Transverse colon (tissue), 4 donors: ENCODE data around the gene MAP3K7. TPM values are rescaled to one million over a fixed set of nuclear protein-coding genes. Genes with fewer than 3 reads are reported as not detected.

ENCODE experiments used
- DNase-seq: peaks from one replicate; pipeline ENCODE4 v3.0.0-alpha.2; 2019
- H3K27ac ChIP-seq, 4 donors: fragments of 200-600 bp; sonication (generic); 2 replicates each; pipeline ENCODE4 v1.5.1; 2016 to 2018; ENCODE audit warnings: inconsistent platforms in 4 of 4
- H3K27me3 ChIP-seq: fragments of 200-600 bp; sonication (generic); 2 replicates; pipeline ENCODE4 v1.5.1; 2017; ENCODE audit warnings: inconsistent platforms
- H3K36me3 ChIP-seq, 4 donors: fragments of 200-600 bp; sonication (generic); 2 replicates each; pipeline ENCODE4 v1.5.1; 2017 to 2019; ENCODE audit warnings: inconsistent platforms in 4 of 4
- H3K4me1 ChIP-seq, 4 donors: fragments of 200-600 bp; sonication (generic); 2 replicates each; pipeline ENCODE4 v1.5.1; 2017 to 2020; ENCODE audit warnings: inconsistent platforms in 4 of 4
- H3K4me3 ChIP-seq, 4 donors: fragments of 200-600 bp; sonication (generic); 1 replicate in 1 of 4; 2 replicates in 3 of 4; pipeline versions ENCODE4 v1.5.1 to v1.6.1; 2017 to 2019; ENCODE audit warnings: inconsistent platforms in 4 of 4
- H3K9me3 ChIP-seq, 2 donors: fragments of 200-600 bp; sonication (generic); 2 replicates each; pipeline ENCODE4 v1.5.1; 2017 to 2019; ENCODE audit warnings: inconsistent platforms in 2 of 2
- EP300 ChIP-seq: sonication (generic); formaldehyde crosslinking; IDR thresholded peaks from one replicate; pipeline ENCODE4 v1.6.1; 2017; ENCODE audit warnings: antibody characterized with exemption, low read depth
- POLR2A ChIP-seq: fragments of 450-650 bp; IDR thresholded peaks from one replicate; pipeline ENCODE4 v1.6.1; 2016; ENCODE audit warnings: antibody characterized with exemption, mild to moderate bottlenecking, moderate library complexity
- POLR2AphosphoS5 ChIP-seq, 3 donors: sonication (generic); formaldehyde crosslinking; IDR thresholded peaks; one replicate each; pipeline ENCODE4 v1.6.1; 2016; ENCODE audit warnings: antibody characterized with exemption in 3 of 3
- WGBS, 2 donors: methylation state at CpG; one replicate each; pipeline ENCODE4 v1.1.5; 2018; ENCODE audit warnings: low coverage in 1 of 2; 5-methylcytosine and 5-hydroxymethylcytosine counted together
- in situ Hi-C, 4 donors: fragments of 200-750 bp; cut with MboI; loops; one replicate each; pipeline versions ENCODE4 v1.15.0 to v1.15.1; 2017; ENCODE audit warnings: low sequenced_read_pairs in 3 of 4, low pct_ligation_motif_present in 1 of 4, low pct_unique_long_range_greater_than_20kb in 1 of 4
- intact Hi-C: fragments of 100-400 bp; cut with DNase I; formaldehyde crosslinking; loops from one replicate; pipeline ENCODE4 v1.15.1; 2023; ENCODE audit warnings: low total_unique reads
- total RNA-seq, 4 donors: library from RNA; depleted of rRNA; stranded (reverse); fragments of >200 nt; gene quantifications; one replicate each; pipeline ENCODE4 v1.1.0, GENCODE V29; 2016
- TF ChIP-seq, protein P1 (sequence below), 5 experiments: fragments of 200-600 bp in 3 of 5; fragments of 450-650 bp in 2 of 5; sonication (generic) in 3 of 5; IDR thresholded peaks; 1 replicate in 2 of 5; 2 replicates in 3 of 5; pipeline ENCODE4 v1.5.1; 2016 to 2017; ENCODE audit warnings: antibody characterized with exemption in 5 of 5, inconsistent platforms in 3 of 5, mild to moderate bottlenecking in 2 of 5, moderate library complexity in 1 of 5

MAP3K7 gene
- total RNA-seq, 4 donors from 2014 or later: 19.3 to 37.6 (median 28.5) TPM

DNA sequence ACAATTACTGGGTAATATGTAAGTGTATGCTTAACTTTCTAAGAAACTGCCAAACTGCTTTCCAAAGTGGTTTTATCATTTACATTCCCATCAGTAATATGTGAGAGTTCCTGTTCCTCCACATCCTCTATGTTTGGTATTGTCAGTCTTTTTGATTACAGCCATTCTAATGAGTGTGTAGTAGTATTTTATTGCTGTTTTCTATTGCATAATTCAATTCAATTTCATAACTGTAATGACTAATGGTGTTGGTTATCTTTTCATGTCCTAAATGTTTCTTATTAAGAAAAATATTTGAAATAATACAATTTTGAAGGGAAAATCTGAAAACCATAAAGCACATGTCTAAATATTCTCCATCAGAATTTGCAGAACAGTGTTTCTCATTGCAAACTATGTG, 119.3 kb downstream of the MAP3K7 start:
- no peaks in the 10 kb centered on the region for H3K4me1 ChIP-seq
- in situ Hi-C loops (no loop called here), intact Hi-C loops (no loop called here)
- no peak for DNase-seq
- TF ChIP-seq POLR2A: no peak
- no peak for TF ChIP-seq POLR2AphosphoS5 (IDR thresholded peaks at IDR 0.05)
- TF ChIP-seq, protein P1, sequence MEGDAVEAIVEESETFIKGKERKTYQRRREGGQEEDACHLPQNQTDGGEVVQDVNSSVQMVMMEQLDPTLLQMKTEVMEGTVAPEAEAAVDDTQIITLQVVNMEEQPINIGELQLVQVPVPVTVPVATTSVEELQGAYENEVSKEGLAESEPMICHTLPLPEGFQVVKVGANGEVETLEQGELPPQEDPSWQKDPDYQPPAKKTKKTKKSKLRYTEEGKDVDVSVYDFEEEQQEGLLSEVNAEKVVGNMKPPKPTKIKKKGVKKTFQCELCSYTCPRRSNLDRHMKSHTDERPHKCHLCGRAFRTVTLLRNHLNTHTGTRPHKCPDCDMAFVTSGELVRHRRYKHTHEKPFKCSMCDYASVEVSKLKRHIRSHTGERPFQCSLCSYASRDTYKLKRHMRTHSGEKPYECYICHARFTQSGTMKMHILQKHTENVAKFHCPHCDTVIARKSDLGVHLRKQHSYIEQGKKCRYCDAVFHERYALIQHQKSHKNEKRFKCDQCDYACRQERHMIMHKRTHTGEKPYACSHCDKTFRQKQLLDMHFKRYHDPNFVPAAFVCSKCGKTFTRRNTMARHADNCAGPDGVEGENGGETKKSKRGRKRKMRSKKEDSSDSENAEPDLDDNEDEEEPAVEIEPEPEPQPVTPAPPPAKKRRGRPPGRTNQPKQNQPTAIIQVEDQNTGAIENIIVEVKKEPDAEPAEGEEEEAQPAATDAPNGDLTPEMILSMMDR (IDR thresholded peaks at IDR 0.05): no peak
- no peaks in the 10 kb centered on the region for H3K9me3 ChIP-seq
- H3K4me3 ChIP-seq: no peak overlapping the region
- no peak overlapping the region for H3K27ac ChIP-seq
- H3K36me3 ChIP-seq: no peaks in the 10 kb centered on the region
- H3K27me3 ChIP-seq: no peaks in the 10 kb centered on the region

DNA sequence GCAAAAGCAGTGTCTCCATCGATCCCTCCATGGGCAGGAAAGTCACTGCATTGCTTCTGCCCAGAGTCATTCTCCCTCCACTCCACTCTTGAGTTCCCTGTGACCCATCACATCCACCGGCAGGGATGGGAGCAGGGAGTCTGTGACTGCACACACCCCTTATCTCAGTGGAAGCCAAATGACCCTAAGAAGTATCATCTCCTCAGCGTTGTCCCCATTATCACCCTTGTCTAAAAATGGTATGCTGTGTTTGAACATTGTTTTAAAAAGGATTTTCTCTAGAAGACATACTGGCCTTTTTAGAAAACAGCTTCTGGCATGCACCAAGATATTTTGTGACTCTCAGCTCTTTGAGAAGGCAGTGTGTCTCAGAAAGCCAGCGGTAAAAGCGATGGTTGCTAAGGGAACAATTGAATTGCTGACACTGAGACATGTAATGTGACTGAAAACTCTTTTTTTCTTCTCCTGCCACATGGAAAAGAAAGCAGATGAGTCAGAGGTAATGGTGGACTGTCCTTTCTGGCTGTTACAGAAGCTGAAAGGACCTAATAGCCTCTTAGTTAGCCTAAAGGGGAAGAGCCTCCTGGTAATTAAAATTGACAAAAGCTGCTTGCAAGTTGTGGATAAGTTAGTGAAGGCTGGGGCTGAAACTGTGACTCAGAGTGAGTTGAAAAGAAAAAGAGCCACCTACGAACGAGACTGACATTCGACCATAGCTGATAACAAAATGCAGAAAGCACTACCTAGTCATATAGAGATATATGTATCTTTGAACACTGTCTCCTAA, 120.5 kb downstream of the MAP3K7 start:
- no peaks in the 10 kb centered on the region for H3K4me1 ChIP-seq
- H3K27ac ChIP-seq: no peak overlapping the region
- in situ Hi-C loops: no loop called here
- WGBS, 2 donors: 72 to 74% methylated on average over 5 to 8 of the region's 8 CpGs
- H3K4me3 ChIP-seq: no peak overlapping the region
- H3K27me3 ChIP-seq: no peaks in the 10 kb centered on the region
- no peak for DNase-seq
- H3K9me3 ChIP-seq: no peaks in the 10 kb centered on the region
- TF ChIP-seq EP300: no peak
- intact Hi-C loops: no loop called here
- H3K36me3 ChIP-seq: no peaks in the 10 kb centered on the region

DNA sequence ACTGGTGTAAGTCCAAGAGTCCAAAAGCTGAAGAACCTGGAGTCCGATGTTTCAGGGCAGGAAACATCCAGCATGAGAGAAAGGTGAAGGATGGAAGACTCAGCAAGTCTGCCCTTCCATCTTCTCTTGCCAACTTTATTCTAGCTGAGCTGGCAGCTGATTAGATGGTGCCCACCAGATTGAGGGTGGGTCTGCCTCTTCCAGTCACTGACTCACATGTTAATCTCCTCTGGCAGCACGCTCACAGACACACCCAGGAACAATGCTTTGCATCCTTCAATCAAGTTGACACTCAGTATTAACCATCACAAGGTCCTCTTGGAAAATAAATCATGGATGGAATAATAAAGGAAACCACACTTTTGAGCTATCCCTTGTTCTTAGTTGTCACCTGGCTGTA, 121.2 kb downstream of the MAP3K7 start:
- Histone ChIP-seq H3K36me3 (no peaks in the 10 kb centered on the region), H3K27me3 (no peaks in the 10 kb centered on the region), H3K27ac (no peak overlapping the region), H3K4me3 (no peak overlapping the region), H3K4me1 (no peaks in the 10 kb centered on the region), H3K9me3 (no peaks in the 10 kb centered on the region)
- 72 to 83% methylated on average over 1 to 2 of the region's 2 CpGs for WGBS, 2 donors
- in situ Hi-C loops (no loop called here), intact Hi-C loops (no loop called here)
- TF ChIP-seq POLR2AphosphoS5 (IDR thresholded peaks at IDR 0.05) (no peak), POLR2A (no peak)
- no peak for DNase-seq

DNA sequence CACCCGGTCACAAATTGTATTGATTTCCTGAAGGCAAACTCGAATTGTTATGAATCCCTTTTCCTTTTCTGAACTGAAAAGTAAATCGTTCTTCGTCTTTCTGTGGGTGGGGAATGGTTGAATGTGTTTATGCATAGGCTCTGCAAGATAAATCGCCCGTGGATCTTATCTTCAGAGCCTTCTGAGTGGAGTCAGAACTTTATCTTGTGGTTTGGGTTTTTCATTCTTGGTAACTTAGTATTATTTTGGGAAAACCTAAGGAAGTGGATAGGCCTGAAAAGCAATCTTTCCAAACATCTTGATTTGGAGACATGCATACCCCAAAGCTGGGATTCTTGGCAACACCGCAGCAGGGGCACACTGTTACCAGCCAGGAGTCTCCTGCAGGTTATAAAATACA, 122.4 kb downstream of the MAP3K7 start:
- H3K4me3 ChIP-seq: no peak overlapping the region
- H3K36me3 ChIP-seq: no peaks in the 10 kb centered on the region
- in situ Hi-C loops: no loop called here
- no peaks in the 10 kb centered on the region for H3K9me3 ChIP-seq
- TF ChIP-seq EP300 (no peak), POLR2A (no peak), POLR2AphosphoS5 (IDR thresholded peaks at IDR 0.05) (no peak)
- TF ChIP-seq, protein P1 (IDR thresholded peaks at IDR 0.05): no peak
- H3K27ac ChIP-seq: no peak overlapping the region
- H3K4me1 ChIP-seq: no peaks in the 10 kb centered on the region
- intact Hi-C loops: no loop called here
- DNase-seq: no peak
- 86 to 100% methylated on average over 1 to 7 of the region's 7 CpGs for WGBS, 2 donors
- no peaks in the 10 kb centered on the region for H3K27me3 ChIP-seq

DNA sequence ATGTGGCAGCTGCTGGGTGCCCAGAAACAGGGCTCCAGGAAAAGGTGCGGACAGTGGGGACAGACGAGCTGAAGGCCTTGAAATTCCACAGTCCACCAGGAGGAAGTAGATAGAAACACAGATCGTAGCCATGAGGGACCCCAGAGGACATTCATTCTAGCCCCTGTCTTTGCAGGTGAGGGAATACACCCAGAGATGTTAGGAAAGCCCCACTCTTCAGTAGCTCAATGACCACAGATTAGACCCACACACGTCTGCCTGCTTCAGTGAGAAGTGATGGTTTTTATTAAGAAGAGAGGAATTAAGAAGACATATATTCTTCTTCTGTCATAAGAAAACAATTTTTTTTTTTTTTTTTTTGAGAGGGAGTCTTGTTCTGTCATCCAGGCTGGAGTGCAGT, 123.0 kb downstream of the MAP3K7 start:
- in situ Hi-C loops: no loop called here

More for the DNA sequence above, 123.0 kb downstream of the MAP3K7 start:
- intact Hi-C loops: no loop called here
- Histone ChIP-seq H3K36me3 (no peaks in the 10 kb centered on the region), H3K4me3 (no peak overlapping the region), H3K27ac (no peak overlapping the region), H3K27me3 (no peaks in the 10 kb centered on the region), H3K4me1 (no peaks in the 10 kb centered on the region), H3K9me3 (no peaks in the 10 kb centered on the region)
- WGBS, 2 donors: 70 to 78% methylated on average over 1 to 4 of the region's 4 CpGs
- DNase-seq: no peak
- TF ChIP-seq POLR2A (no peak), POLR2AphosphoS5 (IDR thresholded peaks at IDR 0.05) (no peak), EP300 (no peak)
- TF ChIP-seq, protein P1 (IDR thresholded peaks at IDR 0.05): no peak
